Activated T-helper 17 cell treated with anti-CD3 and anti-CD28 coated beads, Interleukin-2, amount 50 U/mL, for 72 hours (primary cell): ENCODE results near the gene NR3C1. TPM values are rescaled to one million over a fixed set of nuclear protein-coding genes. Genes with fewer than 3 reads are reported as not detected.
"Not testable (repeated sequence)": the region's sequence is repeated elsewhere in the genome, so short reads cannot be mapped to it uniquely, and the experiment has no call there.

Source experiments
- ATAC-seq: fragments of 150-1000 bp; cut with Tn5 transposase; replicated peaks from 2 replicates; pipeline ENCODE4 v1.10.0; 2021; ENCODE audit warnings: mild to moderate bottlenecking, moderate library complexity
- H3K27ac Mint-ChIP-seq: one replicate; pipeline ENCODE4 v1.8.0; 2022; ENCODE audit warnings: mixed read lengths
- H3K27me3 Mint-ChIP-seq: one replicate; pipeline ENCODE4 v1.8.0; 2022; ENCODE audit warnings: mixed read lengths
- H3K36me3 Mint-ChIP-seq: one replicate; pipeline ENCODE4 v1.8.0; 2022; ENCODE audit warnings: low read depth, mild to moderate bottlenecking, mixed read lengths
- H3K4me1 Mint-ChIP-seq: one replicate; pipeline ENCODE4 v1.8.0; 2022; ENCODE audit warnings: mixed read lengths
- H3K4me3 Mint-ChIP-seq: one replicate; pipeline ENCODE4 v1.8.0; 2022; ENCODE audit warnings: mild to moderate bottlenecking, mixed read lengths
- H3K9me3 Mint-ChIP-seq: one replicate; pipeline ENCODE4 v1.8.0; 2022; ENCODE audit warnings: mixed read lengths
- total RNA-seq, 2 donors: library from RNA; stranded (reverse); gene quantifications; one replicate each; pipeline ENCODE4 v1.2.3, GENCODE V29; 2022

Gene NR3C1
- total RNA-seq, 2 donors from 2014 or later, result 33.2 to 48.3 TPM

DNA sequence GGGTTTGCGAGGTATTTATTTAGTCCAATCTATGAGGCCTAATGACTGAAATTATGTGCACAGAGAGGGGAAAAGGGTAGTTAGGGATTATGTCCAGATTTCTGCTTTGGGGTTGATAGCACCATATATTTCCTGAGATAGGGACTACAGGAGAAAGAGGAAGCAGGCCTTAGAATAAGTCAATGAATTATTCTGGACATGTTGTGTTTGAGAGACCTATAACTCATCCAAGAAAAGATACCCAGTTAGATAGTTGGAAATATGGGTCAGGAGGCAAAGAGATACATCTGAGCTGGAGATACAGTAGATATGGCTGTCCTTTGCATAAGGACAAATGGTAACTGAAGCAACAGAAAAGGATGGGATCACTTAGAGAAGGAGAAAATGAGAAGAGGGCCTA lies 53.1 kb downstream of the NR3C1 start:
- H3K36me3 Mint-ChIP-seq, result peaks cover 8% of the 10 kb centered on the region
- H3K4me3 Mint-ChIP-seq, result no peak overlapping the region
- peaks cover 26% of the 10 kb centered on the region for H3K4me1 Mint-ChIP-seq
- H3K9me3 Mint-ChIP-seq, result no peaks in the 10 kb centered on the region
- no peak overlapping the region for H3K27ac Mint-ChIP-seq
- no peaks in the 10 kb centered on the region for H3K27me3 Mint-ChIP-seq
- no peak for ATAC-seq

- Mint-ChIP-seq H3K27ac (no peak overlapping the region), H3K4me1 (peaks cover 24% of the 10 kb centered on the region), H3K27me3 (no peaks in the 10 kb centered on the region), H3K36me3 (peaks cover 8% of the 10 kb centered on the region), H3K9me3 (no peaks in the 10 kb centered on the region), H3K4me3 (no peak overlapping the region)
- ATAC-seq, result no peak
These were observed 54.3 kb downstream of the NR3C1 start for GRCh38 chr5:143349177-143349576.

- Mint-ChIP-seq H3K27me3 (no peaks in the 10 kb centered on the region), H3K4me3 (no peak overlapping the region), H3K9me3 (no peaks in the 10 kb centered on the region), H3K36me3 (peaks cover 2% of the 10 kb centered on the region), H3K27ac (no peak overlapping the region), H3K4me1 (peaks cover 12% of the 10 kb centered on the region)
- ATAC-seq, result no peak
These were observed 55.7 kb downstream of the NR3C1 start for GRCh38 chr5:143347698-143348344.

GRCh38 chr5:143347046-143347445 lies 56.4 kb downstream of the NR3C1 start:
- Mint-ChIP-seq H3K27me3 (no peaks in the 10 kb centered on the region), H3K9me3 (no peaks in the 10 kb centered on the region), H3K4me3 (no peak overlapping the region), H3K27ac (no peak overlapping the region), H3K4me1 (peaks cover 9% of the 10 kb centered on the region), H3K36me3 (no peaks in the 10 kb centered on the region)
- ATAC-seq, result no peak

GRCh38 chr5:143345671-143346440 lies 57.6 kb downstream of the NR3C1 start:
- H3K4me3 Mint-ChIP-seq, result no peak overlapping the region
- H3K36me3 Mint-ChIP-seq, result no peaks in the 10 kb centered on the region
- no peak overlapping the region for H3K27ac Mint-ChIP-seq
- H3K9me3 Mint-ChIP-seq, result no peaks in the 10 kb centered on the region
- peaks cover 14% of the 10 kb centered on the region for H3K4me1 Mint-ChIP-seq
- no peak for ATAC-seq
- no peaks in the 10 kb centered on the region for H3K27me3 Mint-ChIP-seq

- ATAC-seq, result no peak
- no peaks in the 10 kb centered on the region for H3K27me3 Mint-ChIP-seq
- no peak overlapping the region for H3K4me3 Mint-ChIP-seq
- H3K9me3 Mint-ChIP-seq, result no peaks in the 10 kb centered on the region
- peaks cover 8% of the 10 kb centered on the region for H3K36me3 Mint-ChIP-seq
- no peak overlapping the region for H3K27ac Mint-ChIP-seq
- peaks cover 26% of the 10 kb centered on the region for H3K4me1 Mint-ChIP-seq
These were observed 60.4 kb downstream of the NR3C1 start for GRCh38 chr5:143343042-143343441.

- Mint-ChIP-seq H3K27me3 (no peaks in the 10 kb centered on the region), H3K4me1 (peaks cover 22% of the 10 kb centered on the region), H3K36me3 (peaks cover 8% of the 10 kb centered on the region), H3K9me3 (no peaks in the 10 kb centered on the region), H3K27ac (peak overlapping the region; percentile 78), H3K4me3 (peak overlapping the region; percentile 5)
- no peak for ATAC-seq
These were observed 60.9 kb downstream of the NR3C1 start for GRCh38 chr5:143342607-143343006.

- Mint-ChIP-seq H3K27ac (peak overlapping the region; percentile 78), H3K27me3 (no peaks in the 10 kb centered on the region), H3K4me1 (peaks cover 18% of the 10 kb centered on the region), H3K36me3 (peaks cover 8% of the 10 kb centered on the region), H3K4me3 (peak overlapping the region; percentile 5), H3K9me3 (no peaks in the 10 kb centered on the region)
- peak; percentile 90 for ATAC-seq
These were observed 61.5 kb downstream of the NR3C1 start for GRCh38 chr5:143341807-143342570.

- Mint-ChIP-seq H3K4me3 (peak overlapping the region; percentile 17), H3K27ac (peak overlapping the region; percentile 78), H3K27me3 (no peaks in the 10 kb centered on the region), H3K4me1 (peaks cover 21% of the 10 kb centered on the region), H3K36me3 (peaks cover 11% of the 10 kb centered on the region), H3K9me3 (no peaks in the 10 kb centered on the region)
- no peak for ATAC-seq
These were observed 62.4 kb downstream of the NR3C1 start for GRCh38 chr5:143340891-143341685.

DNA sequence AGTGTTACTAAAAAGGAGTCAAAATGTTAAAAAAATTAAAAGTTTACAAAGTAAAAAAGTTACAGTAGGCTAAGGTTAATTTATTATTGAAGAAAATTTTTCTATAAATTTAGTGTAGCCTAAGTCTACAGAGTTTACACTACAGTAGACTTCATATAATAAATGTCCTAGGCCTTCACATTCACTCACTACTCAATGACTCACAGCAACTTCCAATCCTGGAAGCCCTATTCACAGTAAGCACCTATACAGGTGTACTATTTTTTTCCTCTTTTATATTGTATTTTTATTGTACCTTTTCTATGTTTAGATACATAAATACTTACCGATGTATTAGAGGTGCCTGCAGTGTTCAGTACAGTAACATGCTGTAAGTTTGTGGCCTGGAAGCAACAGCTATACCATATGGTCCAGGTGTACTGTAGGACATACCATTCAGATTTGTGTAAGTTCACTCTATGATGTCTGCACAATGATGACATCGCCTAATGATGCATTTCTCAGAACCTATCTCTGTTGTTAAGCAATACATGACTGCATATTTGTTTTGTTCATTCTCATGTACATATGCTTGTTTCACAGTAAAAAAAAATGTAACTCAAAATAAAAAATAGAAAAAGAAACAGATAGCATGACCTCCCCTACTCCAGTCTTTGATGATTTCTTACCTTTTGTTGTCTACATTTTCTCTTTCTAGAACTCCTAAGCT lies 64.7 kb downstream of the NR3C1 start:
- ATAC-seq, result peak; percentile 76
- H3K36me3 Mint-ChIP-seq, result peaks cover 32% of the 10 kb centered on the region
- no peaks in the 10 kb centered on the region for H3K27me3 Mint-ChIP-seq
- H3K9me3 Mint-ChIP-seq, result no peaks in the 10 kb centered on the region
- H3K27ac Mint-ChIP-seq, result peak overlapping the region; percentile 76
- H3K4me3 Mint-ChIP-seq, result no peak overlapping the region
- peaks cover 27% of the 10 kb centered on the region for H3K4me1 Mint-ChIP-seq

DNA sequence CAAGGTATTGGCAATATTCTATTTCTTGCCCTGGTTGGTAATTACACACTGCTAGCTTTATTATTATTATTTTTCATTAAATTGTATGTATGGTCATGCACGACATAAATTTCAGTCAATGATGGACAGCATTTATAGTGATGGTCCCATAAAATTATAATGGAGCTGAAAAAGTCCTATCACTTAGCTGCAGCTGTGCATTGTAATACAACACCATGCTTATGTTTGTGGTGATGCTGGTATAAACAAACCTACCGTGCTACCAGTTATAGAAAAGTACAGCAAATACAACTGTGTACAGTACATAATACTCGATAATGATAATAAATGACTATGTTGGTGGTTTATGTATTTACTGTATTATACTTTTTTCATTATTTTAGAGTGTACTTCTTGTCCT lies 65.5 kb downstream of the NR3C1 start:
- H3K36me3 Mint-ChIP-seq, result peaks cover 37% of the 10 kb centered on the region
- H3K4me1 Mint-ChIP-seq, result peaks cover 27% of the 10 kb centered on the region
- H3K27me3 Mint-ChIP-seq, result no peaks in the 10 kb centered on the region
- no peak for ATAC-seq
- no peak overlapping the region for H3K4me3 Mint-ChIP-seq
- H3K9me3 Mint-ChIP-seq, result no peaks in the 10 kb centered on the region
- no peak overlapping the region for H3K27ac Mint-ChIP-seq

DNA sequence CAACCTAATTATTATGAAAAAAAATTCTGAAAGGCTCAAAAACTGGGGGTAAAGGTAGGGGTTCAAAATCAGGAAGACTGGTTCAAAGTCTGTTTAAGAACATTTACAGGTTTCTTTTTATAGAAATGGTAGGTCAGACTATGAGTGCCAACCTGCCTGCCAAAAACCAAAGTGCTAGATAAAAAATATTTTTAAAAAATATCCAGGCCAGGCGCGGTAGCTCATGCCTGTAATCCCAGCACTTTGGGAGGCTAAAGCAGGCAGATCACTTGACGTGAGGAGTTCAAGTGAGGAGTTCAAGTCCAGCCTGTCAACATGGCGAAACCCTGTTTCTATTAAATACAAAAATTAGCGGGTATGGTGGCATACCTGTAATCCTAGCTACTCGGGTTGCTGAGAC lies 67.0 kb downstream of the NR3C1 start:
- H3K27ac Mint-ChIP-seq, result no peak overlapping the region
- H3K36me3 Mint-ChIP-seq, result peaks cover 37% of the 10 kb centered on the region
- H3K27me3 Mint-ChIP-seq, result no peaks in the 10 kb centered on the region
- no peak for ATAC-seq
- no peak overlapping the region for H3K4me3 Mint-ChIP-seq
- H3K4me1 Mint-ChIP-seq, result peaks cover 28% of the 10 kb centered on the region
- H3K9me3 Mint-ChIP-seq, result no peaks in the 10 kb centered on the region

GRCh38 chr5:143334903-143335302 lies 68.6 kb downstream of the NR3C1 start:
- H3K9me3 Mint-ChIP-seq, result no peaks in the 10 kb centered on the region
- peaks cover 29% of the 10 kb centered on the region for H3K4me1 Mint-ChIP-seq
- ATAC-seq, result peak; percentile 37
- H3K4me3 Mint-ChIP-seq, result no peak overlapping the region
- H3K36me3 Mint-ChIP-seq, result peaks cover 37% of the 10 kb centered on the region
- H3K27me3 Mint-ChIP-seq, result no peaks in the 10 kb centered on the region
- H3K27ac Mint-ChIP-seq, result peak overlapping the region; percentile 71

DNA sequence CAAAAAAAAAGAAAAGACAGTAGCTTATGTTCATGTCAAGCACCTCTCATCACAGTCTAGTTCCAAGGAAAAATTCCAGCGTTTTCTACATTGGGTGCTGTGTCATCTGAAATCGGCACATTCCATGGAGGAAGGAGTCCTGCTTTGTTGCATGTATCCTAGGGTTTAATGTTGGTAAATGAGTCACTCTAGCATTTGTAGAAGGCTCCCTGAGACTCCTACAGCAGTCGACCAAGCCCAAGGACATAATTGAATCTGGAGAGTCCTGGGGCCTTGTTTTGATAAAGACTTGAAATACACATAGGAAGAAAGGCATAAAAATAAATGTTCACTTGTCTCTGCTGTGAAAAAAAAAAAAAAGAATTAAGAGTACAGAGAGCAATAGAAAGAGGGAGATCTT lies 69.1 kb downstream of the NR3C1 start:
- H3K27ac Mint-ChIP-seq, H3K9me3 Mint-ChIP-seq, H3K27me3 Mint-ChIP-seq, ATAC-seq, H3K4me3 Mint-ChIP-seq: not testable (repeated sequence)
- Mint-ChIP-seq H3K4me1 (peaks cover 24% of the 10 kb centered on the region), H3K36me3 (peaks cover 33% of the 10 kb centered on the region)
